NOMO-1 (cell line): Measurements from ENCODE around the gene FOXP4.

ENCODE experiments used
- DNase-seq, 2 experiments: peaks; one replicate each; lab custom pipeline; 2025; ENCODE audit not compliant: unreplicated experiment in 2 of 2; lab: John Stamatoyannopoulos, UW

Gene FOXP4

DNA sequence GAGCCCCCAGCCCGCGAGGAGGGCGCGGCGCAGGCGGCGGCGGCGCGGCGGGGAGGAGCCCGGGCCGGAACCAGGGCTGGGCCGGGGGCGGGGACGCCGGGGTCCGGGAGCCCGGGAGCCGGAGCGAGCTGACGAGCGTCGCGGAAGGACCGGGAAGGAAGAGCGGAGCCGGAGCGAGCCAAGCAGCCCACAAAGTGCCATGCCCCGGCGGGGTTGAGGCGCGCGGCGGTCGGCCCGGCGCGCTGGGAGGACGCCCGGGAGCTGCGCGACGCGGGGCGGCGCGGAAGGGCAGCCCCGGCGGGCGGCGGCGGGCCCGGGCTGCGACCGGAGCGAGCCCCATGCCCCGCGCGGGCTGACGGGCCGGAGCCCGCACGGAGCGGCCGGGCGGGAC is 289 bp downstream of the FOXP4 start:
- peak in 1 of 2 experiments; percentile 44 for DNase-seq

- DNase-seq, result peak; percentile 12 to 44
Measured at GRCh38 chr6:41546866-41547798, 951 bp downstream of the FOXP4 start.

GRCh38 chr6:41547799-41548097 is 1.6 kb downstream of the FOXP4 start:
- DNase-seq, result no peak

GRCh38 chr6:41548098-41548840 is 2.1 kb downstream of the FOXP4 start:
- no peak for DNase-seq

DNA sequence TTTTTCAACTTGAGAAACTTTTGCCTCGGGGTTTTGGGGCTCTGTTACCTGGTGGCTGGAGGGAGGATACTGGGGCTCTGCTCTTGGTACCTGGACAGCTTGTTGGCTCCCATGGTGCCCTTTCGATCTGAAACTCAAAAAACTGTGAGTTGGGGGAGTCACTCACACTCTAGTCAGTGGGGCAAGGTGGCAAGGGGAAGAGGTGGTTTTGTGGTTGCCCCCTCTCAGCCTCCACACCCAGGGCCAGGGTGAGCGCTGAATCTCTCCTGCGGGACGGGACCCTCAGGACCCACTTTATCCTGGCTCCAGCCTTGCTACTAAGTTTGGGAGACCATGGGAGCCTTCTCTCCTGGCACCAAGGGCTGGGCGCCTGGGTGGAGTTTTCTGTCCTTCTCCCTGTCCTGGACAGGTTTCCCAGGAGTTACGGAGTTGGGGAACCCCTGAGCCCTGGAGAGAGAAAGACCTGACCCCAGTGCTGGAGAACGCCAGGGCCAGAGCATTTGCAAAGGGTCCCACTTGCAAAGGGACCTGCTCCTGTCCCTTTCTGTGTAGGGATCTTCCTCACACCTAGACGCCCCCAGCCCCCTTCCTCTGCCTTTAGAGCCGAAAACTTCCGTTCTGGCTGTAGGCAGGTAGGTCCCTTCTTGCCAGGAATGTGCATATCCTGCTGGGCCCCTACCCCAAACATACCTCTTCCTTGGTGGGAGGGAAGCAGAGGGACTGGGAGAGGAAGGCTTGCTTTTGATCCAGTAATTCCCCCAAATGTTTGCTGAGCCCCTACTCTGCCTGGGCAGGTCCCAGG is 2.9 kb downstream of the FOXP4 start:
- no peak for DNase-seq

DNA sequence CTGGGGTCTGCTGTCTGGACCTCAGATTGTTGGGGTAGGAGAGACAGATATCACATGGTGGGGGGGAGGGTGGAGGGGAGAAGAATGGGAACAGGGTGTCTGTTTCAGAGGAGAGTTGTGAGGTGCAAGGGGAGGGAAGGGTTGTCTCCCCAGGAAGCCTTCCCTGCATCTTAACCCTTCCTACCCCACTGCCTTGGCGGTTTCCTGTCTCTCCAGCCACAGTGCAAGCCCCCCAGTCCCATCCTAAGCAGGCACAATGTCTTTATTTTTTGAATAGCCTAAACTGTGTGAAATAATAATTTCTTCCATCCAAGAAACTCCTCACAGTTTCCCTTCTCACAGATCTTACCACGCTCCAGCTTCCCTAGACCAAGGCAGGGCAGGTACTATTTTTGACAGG is 3.5 kb downstream of the FOXP4 start:
- no peak for DNase-seq

- DNase-seq, result no peak
Measured at GRCh38 chr6:41551086-41551700, 5.0 kb downstream of the FOXP4 start.

GRCh38 chr6:41551857-41552256 is 5.7 kb downstream of the FOXP4 start:
- DNase-seq, result no peak

DNA sequence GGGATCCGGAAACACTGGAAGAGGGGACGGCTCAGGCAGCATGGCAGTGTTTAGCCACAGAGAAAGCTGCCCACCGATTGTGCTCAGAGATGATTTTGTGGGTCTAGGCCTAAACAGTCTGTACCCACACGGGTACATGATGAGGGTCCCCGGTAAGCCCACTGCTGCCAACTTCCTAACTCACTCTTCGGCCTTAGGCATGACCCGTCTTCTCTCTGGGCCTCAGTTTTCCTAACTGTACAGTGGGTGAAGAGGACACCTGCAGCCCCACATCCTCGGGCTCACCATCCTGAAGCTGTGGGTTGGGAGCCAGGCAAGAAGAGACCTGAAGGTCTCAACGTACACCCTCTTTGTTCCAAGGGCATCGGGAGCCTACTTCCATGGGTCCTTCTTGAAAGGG is 6.5 kb downstream of the FOXP4 start:
- no peak for DNase-seq

GRCh38 chr6:41553405-41553999 is 7.3 kb downstream of the FOXP4 start:
- DNase-seq, result no peak

GRCh38 chr6:41555326-41556300 is 9.4 kb downstream of the FOXP4 start:
- no peak for DNase-seq

DNA sequence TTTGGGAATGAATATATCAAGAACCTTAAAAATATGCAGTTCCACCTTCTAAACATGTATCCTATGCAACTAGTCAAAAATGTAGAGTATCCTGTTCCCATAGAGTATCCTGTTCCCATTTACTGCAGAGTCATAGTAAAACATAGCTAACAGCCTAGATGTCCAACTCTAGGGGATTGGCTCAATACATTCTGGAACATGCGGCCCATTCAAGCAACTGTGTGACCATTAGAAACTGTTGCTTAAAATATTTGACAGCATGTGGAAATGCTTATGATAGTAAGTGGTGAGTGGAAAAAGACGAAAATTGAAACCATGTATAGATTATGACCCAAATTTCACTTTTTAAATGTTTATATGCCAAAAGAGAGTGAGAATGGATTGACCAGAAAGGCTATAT is 11.2 kb downstream of the FOXP4 start:
- DNase-seq, result no peak

DNA sequence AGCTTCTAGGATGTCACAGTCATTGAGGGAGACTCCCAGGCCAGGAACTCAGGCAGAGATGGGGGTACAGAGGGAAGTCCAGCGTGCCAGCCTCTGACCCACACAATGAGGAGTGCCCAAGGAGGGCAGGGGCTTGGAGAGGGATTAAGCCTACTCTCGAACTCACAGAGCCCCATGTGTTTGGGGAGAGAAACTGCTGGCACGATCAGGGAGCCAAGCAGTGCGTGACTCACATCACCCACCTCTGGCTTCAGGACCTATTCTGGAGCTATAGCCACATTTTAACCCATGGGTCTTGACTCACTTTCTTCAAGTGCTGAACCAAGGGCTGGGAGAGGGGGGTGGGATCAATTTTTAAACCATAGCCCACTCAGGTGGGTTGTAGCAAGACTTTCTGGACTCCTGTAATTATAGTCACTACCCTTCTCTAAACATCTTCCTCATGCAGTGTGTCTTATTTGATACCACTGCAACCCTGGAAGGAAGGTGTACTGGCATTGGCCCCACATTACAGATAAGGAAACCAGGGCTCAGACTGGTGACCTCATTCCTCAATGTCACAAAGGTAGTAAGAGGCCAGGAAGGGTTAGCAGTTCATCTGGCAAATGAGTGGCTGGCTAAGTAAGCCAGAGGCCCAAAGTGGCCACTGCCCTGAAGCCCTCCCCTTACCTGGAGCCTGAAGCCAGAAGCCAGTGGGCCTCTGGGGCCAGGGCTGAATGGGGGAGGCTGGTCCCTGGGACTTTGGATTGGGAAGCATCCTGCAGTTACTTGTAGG is 12.0 kb downstream of the FOXP4 start:
- DNase-seq, result no peak

DNA sequence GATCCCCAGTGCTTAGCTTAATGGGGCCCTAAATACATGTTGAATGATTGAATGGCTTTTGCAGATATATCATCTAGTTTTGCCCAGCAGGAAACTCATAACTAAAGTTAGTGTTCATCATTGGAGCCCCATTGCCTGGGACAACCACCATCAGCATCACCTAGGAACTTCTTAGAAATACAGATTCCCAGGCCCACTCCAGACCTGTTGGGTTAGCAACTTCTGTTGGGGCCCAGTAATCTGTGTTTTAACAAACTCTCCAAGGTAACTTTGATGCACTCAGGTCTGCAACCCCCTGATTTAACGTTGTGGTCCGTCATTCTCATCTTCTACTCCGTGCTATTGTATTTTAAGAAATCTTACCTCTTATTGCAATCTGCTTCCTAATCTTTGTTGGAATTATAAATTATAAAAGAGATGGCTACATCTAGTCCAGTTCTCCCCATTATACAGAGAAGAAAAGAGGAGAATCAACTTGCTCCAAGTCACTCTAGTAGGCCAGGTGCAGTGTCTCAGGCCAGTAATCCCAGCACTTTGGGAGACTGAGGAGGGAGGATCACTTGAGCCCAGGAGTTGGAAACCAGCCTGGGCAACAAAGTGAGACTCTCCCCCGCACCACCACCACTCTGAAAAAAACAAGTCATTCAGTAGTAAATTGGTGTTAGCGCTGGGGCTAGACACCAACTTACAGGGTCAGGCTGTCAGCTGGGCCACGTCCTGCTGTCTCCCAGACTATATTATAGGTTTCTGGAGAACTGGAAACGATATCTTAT is 13.7 kb downstream of the FOXP4 start:
- DNase-seq, result no peak

- peak; percentile 88 to 91 for DNase-seq
Measured at GRCh38 chr6:41560431-41561192, 14.4 kb downstream of the FOXP4 start.

- DNase-seq, result no peak
Measured at GRCh38 chr6:41561416-41561815, 15.2 kb downstream of the FOXP4 start.
